HepG2 (cell line): Measurements from ENCODE around the gene GIPC2.

Source experiments
- CCAR2 ChIP-seq: fragments of 200-400 bp; formaldehyde crosslinking; optimal IDR thresholded peaks from 2 replicates; pipeline ENCODE3; 2018; ENCODE audit warnings: low read depth, mild to moderate bottlenecking, low read length, moderate library complexity
- CHD4 ChIP-seq: fragments of 200-600 bp; sonication (generic); IDR thresholded peaks from 2 replicates; pipeline ENCODE4 v1.7.0; 2017; ENCODE audit warnings: mild to moderate bottlenecking, low read length, borderline replicate concordance
- FIP1L1 ChIP-seq: fragments of 200-400 bp; formaldehyde crosslinking; IDR thresholded peaks from 2 replicates; pipeline ENCODE4 v1.6.1; 2018; ENCODE audit warnings: low read depth, mild to moderate bottlenecking, low read length, moderate library complexity, borderline replicate concordance; ENCODE audit not compliant: insufficient read depth
- KAT8 ChIP-seq: IDR thresholded peaks from 2 replicates; pipeline ENCODE4 v1.6.1; 2016; ENCODE audit warnings: missing genetic modification reagents, missing compliant biosample characterization
- POLR2AphosphoS5 ChIP-seq: IDR thresholded peaks from 2 replicates; pipeline ENCODE4 v1.6.1; 2012; ENCODE audit warnings: low read depth, low read length
- XBP1 ChIP-seq: sonication (generic); formaldehyde crosslinking; IDR thresholded peaks from 2 replicates; pipeline ENCODE4 v1.5.0; 2020; ENCODE audit warnings: missing genetic modification reagents
- ZNF232 ChIP-seq: sonication (generic); formaldehyde crosslinking; IDR thresholded peaks from 2 replicates; pipeline ENCODE4 v1.4.0; 2020; ENCODE audit warnings: missing genetic modification reagents, borderline replicate concordance
- ZNF589 ChIP-seq: sonication (generic); formaldehyde crosslinking; conservative IDR thresholded peaks from 2 replicates; pipeline ENCODE4 v1.8.0; 2022; ENCODE audit warnings: mild to moderate bottlenecking, moderate library complexity, missing genetic modification reagents
- TF ChIP-seq, protein P1 (sequence below): sonication (generic); formaldehyde crosslinking; IDR thresholded peaks from 2 replicates; pipeline ENCODE4 v1.5.0; 2020; ENCODE audit warnings: mild to moderate bottlenecking, missing genetic modification reagents, moderate library complexity
- TF ChIP-seq, protein P2 (sequence below): sonication (generic); formaldehyde crosslinking; IDR thresholded peaks from 2 replicates; pipeline ENCODE4 v1.5.0; 2020; ENCODE audit warnings: missing genetic modification reagents
- TF ChIP-seq, protein P3 (sequence below): sonication (generic); formaldehyde crosslinking; IDR thresholded peaks from 2 replicates; pipeline ENCODE4 v1.8.1; 2023; ENCODE audit warnings: missing genetic modification reagents, inconsistent platforms, borderline replicate concordance
- TF ChIP-seq, protein P4 (sequence below): sonication (generic); formaldehyde crosslinking; IDR thresholded peaks from 2 replicates; pipeline ENCODE4 v1.4.0; 2020; ENCODE audit warnings: mild to moderate bottlenecking, missing genetic modification reagents

DNA sequence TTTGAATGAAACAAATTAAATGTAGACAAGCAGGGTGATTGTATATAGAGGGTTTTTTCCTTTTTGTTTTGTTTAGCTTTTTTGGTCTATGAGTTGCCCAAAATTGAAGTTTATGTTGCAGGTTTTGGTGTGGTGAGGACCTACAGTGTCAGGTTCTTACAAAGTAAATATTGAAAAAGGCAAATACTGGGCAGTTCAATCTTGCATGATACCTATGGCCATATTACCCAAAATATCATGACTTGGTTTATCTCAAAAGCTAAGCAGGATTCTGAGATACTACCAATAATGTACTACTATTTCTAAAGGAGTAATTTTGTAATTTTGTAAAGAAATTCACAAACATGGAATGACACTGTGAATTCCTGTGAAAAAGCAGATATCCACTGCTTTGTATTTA, 39.2 kb upstream of the GIPC2 start:
- TF ChIP-seq ZNF232 (no peak), POLR2AphosphoS5 (no peak), CHD4 (no peak), KAT8 (no peak), ZNF589 (CRISPR knock-in tag) (no peak), XBP1 (CRISPR knock-in tag) (no peak), CCAR2 (no peak), FIP1L1 (no peak)
- TF ChIP-seq, protein P1, sequence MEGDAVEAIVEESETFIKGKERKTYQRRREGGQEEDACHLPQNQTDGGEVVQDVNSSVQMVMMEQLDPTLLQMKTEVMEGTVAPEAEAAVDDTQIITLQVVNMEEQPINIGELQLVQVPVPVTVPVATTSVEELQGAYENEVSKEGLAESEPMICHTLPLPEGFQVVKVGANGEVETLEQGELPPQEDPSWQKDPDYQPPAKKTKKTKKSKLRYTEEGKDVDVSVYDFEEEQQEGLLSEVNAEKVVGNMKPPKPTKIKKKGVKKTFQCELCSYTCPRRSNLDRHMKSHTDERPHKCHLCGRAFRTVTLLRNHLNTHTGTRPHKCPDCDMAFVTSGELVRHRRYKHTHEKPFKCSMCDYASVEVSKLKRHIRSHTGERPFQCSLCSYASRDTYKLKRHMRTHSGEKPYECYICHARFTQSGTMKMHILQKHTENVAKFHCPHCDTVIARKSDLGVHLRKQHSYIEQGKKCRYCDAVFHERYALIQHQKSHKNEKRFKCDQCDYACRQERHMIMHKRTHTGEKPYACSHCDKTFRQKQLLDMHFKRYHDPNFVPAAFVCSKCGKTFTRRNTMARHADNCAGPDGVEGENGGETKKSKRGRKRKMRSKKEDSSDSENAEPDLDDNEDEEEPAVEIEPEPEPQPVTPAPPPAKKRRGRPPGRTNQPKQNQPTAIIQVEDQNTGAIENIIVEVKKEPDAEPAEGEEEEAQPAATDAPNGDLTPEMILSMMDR (CRISPR knock-in tag) = no peak
- TF ChIP-seq, protein P2, sequence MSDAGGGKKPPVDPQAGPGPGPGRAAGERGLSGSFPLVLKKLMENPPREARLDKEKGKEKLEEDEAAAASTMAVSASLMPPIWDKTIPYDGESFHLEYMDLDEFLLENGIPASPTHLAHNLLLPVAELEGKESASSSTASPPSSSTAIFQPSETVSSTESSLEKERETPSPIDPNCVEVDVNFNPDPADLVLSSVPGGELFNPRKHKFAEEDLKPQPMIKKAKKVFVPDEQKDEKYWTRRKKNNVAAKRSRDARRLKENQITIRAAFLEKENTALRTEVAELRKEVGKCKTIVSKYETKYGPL (CRISPR knock-in tag) = no peak
- TF ChIP-seq, protein P3, sequence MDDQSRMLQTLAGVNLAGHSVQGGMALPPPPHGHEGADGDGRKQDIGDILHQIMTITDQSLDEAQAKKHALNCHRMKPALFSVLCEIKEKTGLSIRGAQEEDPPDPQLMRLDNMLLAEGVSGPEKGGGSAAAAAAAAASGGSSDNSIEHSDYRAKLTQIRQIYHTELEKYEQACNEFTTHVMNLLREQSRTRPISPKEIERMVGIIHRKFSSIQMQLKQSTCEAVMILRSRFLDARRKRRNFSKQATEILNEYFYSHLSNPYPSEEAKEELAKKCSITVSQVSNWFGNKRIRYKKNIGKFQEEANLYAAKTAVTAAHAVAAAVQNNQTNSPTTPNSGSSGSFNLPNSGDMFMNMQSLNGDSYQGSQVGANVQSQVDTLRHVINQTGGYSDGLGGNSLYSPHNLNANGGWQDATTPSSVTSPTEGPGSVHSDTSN (CRISPR knock-in tag) = no peak
- TF ChIP-seq, protein P4, sequence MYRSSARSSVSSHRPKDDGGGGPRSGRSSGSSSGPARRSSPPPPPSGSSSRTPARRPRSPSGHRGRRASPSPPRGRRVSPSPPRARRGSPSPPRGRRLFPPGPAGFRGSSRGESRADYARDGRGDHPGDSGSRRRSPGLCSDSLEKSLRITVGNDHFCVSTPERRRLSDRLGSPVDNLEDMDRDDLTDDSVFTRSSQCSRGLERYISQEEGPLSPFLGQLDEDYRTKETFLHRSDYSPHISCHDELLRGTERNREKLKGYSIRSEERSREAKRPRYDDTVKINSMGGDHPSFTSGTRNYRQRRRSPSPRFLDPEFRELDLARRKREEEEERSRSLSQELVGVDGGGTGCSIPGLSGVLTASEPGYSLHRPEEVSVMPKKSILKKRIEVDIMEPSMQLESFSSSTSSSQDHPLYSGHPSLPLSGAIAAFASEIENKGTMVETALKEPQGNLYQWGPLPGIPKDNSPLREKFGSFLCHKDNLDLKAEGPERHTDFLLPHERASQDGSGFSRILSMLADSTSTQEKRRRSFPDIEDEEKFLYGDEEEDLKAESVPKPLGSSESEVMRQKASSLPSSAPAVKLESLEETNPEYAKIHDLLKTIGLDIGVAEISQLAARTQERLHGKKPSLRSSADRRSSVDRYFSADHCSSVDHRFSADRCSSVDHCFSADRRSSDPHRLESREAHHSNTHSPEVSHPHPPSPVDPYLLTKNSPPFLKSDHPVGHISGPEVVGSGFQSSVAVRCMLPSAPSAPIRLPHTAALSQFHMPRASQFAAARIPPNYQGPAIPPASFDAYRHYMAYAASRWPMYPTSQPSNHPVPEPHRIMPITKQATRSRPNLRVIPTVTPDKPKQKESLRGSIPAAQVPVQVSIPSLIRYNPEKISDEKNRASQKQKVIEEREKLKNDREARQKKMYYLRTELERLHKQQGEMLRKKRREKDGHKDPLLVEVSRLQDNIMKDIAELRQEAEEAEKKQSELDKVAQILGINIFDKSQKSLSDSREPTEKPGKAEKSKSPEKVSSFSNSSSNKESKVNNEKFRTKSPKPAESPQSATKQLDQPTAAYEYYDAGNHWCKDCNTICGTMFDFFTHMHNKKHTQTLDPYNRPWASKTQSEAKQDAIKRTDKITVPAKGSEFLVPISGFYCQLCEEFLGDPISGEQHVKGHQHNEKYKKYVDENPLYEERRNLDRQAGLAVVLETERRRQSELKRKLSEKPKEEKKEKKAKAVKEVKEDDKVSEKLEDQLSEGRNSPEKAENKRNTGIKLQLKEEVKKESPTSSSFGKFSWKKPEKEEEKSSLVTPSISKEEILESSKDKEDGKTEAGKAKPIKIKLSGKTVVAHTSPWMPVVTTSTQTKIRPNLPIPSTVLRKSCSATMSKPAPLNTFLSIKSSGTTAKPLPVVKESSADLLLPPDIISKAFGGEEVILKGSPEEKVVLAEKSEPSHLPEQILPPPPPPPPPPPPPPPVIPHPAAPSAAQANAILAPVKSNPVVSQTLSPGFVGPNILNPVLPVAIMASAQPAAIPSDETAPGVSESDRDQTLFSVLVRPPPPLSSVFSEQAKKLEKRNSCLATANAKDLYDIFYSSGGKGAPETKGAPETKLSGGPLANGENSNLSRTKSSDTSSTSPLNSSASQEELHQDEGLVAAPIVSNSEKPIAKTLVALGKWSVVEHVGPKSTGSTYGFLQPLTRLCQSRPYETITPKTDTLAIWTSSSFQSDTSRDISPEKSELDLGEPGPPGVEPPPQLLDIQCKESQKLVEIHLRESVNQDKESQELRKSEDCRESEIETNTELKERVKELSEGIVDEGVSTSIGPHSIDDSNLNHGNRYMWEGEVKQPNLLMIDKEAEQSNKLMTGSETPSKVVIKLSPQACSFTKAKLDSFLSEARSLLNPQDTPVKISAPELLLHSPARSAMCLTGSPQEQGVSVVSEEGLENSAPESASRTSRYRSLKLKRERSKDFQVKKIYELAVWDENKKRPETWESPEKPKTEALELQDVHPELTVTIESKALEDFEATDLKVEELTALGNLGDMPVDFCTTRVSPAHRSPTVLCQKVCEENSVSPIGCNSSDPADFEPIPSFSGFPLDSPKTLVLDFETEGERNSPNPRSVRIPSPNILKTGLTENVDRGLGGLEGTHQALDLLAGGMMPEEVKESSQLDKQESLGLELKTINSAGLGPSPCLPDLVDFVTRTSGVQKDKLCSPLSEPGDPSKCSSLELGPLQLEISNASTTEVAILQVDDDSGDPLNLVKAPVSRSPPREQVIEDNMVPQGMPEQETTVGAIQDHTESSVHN (CRISPR knock-in tag) = no peak
